HCT116 (cell line): ENCODE measurements around the gene ZNF784. TPM values are rescaled to one million over a fixed set of nuclear protein-coding genes. Genes with fewer than 3 reads are reported as not detected.

ENCODE experiments used
- ATAC-seq: fragments of 200-7000 bp; cut with Tn5 transposase; 2 replicates; pipeline ENCODE4 v1.9.1; 2020; ENCODE audit warnings: mild to moderate bottlenecking, moderate library complexity
- BruUV-seq: library from RNA; stranded (reverse); fragments of 400-500 nt; replicated peaks from 2 replicates; lab custom pipeline; 2021; lab: Mats Ljungman, UMichigan
- CTCF ChIA-PET: fragments of 300-600 bp; sonication (Branson Sonifier 250); formaldehyde crosslinking; loops from one replicate; lab custom pipeline; 2021; ENCODE audit warnings: antibody characterized with exemption; lab: Charles Lee
- POLR2A ChIA-PET: fragments of 300-600, 350-600 bp; sonication (Branson Sonifier 250); formaldehyde crosslinking; loops from one replicate; lab custom pipeline; 2021; ENCODE audit warnings: antibody characterized with exemption; lab: Charles Lee
- RAD21 ChIA-PET, 2 experiments: fragments of 300-600 bp; sonication (Branson Sonifier 250); formaldehyde crosslinking; loops; one replicate each; lab custom pipeline; 2023; ENCODE audit warnings: low total read pairs in 2 of 2; ENCODE audit not compliant: uncharacterized antibody in 2 of 2, unreplicated experiment in 2 of 2, low non-redundant PET in 1 of 2; lab: Charles Lee
- DNase-seq: peaks from one replicate; pipeline ENCODE4 v3.0.0-alpha.2; 2010; ENCODE audit warnings: low read depth, low spot score
- H2AFZ ChIP-seq: fragments of 200-600 bp; shearing (Covaris generic), sonication (generic); 2 replicates; pipeline ENCODE4 v1.6.1; 2017; ENCODE audit warnings: low read depth, mixed run types, mixed read lengths, antibody characterized with exemption, low read length; ENCODE audit not compliant: poor library complexity, severe bottlenecking
- H3K27ac ChIP-seq: 2 replicates; pipeline ENCODE4 v1.5.1; 2012; ENCODE audit warnings: low read depth, low read length
- H3K27me3 ChIP-seq: fragments of 200-600 bp; sonication (generic); 2 replicates; pipeline ENCODE4 v1.6.1; 2016; ENCODE audit warnings: mixed run types, low read length, mixed read lengths; ENCODE audit not compliant: insufficient read depth
- H3K36me3 ChIP-seq, 2 experiments: fragments of 200-500 bp in 1 of 2; fragments of 200-600 bp in 1 of 2; sonication (Bioruptor generic) in 1 of 2; sonication (generic) in 1 of 2; 2 replicates each; pipeline versions ENCODE4 v1.5.1 to v1.6.1; 2014 to 2016; ENCODE audit warnings: low read length in 2 of 2, inconsistent platforms in 1 of 2, mixed read lengths in 1 of 2, mixed run types in 1 of 2; ENCODE audit not compliant: insufficient read depth in 2 of 2, control insufficient read depth in 1 of 2
- H3K4me1 ChIP-seq, 2 experiments: fragments of 200-600 bp in 1 of 2; sonication (generic) in 1 of 2; 2 replicates each; pipeline versions ENCODE4 v1.5.1 to v1.6.1; 2012 to 2017; ENCODE audit warnings: low read length in 2 of 2, inconsistent platforms in 1 of 2, mild to moderate bottlenecking in 1 of 2, mixed read lengths in 1 of 2, mixed run types in 1 of 2, moderate library complexity in 1 of 2; ENCODE audit not compliant: insufficient read depth in 2 of 2, control insufficient read depth in 1 of 2
- H3K4me2 ChIP-seq: fragments of 200-600 bp; sonication (generic); 2 replicates; pipeline ENCODE4 v1.6.1; 2017; ENCODE audit warnings: mixed run types, low read length, mixed read lengths
- H3K4me3 ChIP-seq, 2 experiments: fragments of 200-600 bp in 1 of 2; sonication (generic) in 1 of 2; replicated peaks in 1 of 2; 2 replicates each; pipeline ENCODE4 v1.5.1; 2011 to 2016; ENCODE audit warnings: low read length in 2 of 2, control low read depth in 1 of 2, low read depth in 1 of 2, mild to moderate bottlenecking in 1 of 2, mixed read lengths in 1 of 2, mixed run types in 1 of 2
- H3K79me2 ChIP-seq: fragments of 200-600 bp; sonication (generic); 2 replicates; pipeline ENCODE4 v1.6.1; 2017; ENCODE audit warnings: mild to moderate bottlenecking, mixed run types, low read length, moderate library complexity, mixed read lengths; ENCODE audit not compliant: insufficient read depth
- H3K9ac ChIP-seq: fragments of 200-600 bp; sonication (generic); 2 replicates; pipeline ENCODE4 v1.6.1; 2016; ENCODE audit warnings: low read length, mixed read lengths
- H3K9me2 ChIP-seq: fragments of 200-600 bp; sonication (generic), shearing (Covaris generic); 2 replicates; pipeline ENCODE4 v1.6.1; 2017; ENCODE audit warnings: mixed run types, mild to moderate bottlenecking, moderate library complexity; ENCODE audit not compliant: insufficient read depth
- H3K9me3 ChIP-seq, 2 experiments: fragments of 200-500 bp in 1 of 2; fragments of 200-600 bp in 1 of 2; sonication (Bioruptor generic) in 1 of 2; sonication (generic) in 1 of 2; 2 replicates each; pipeline ENCODE4 v1.6.1; 2014 to 2017; ENCODE audit warnings: low read length in 2 of 2, mixed read lengths in 2 of 2, inconsistent platforms in 1 of 2, low read depth in 1 of 2, mild to moderate bottlenecking in 1 of 2, mixed run types in 1 of 2, moderate library complexity in 1 of 2; ENCODE audit not compliant: control insufficient read depth in 1 of 2, insufficient read depth in 1 of 2
- H4K20me1 ChIP-seq: fragments of 200-600 bp; sonication (generic), shearing (Covaris generic); 2 replicates; pipeline ENCODE4 v1.6.1; 2017; ENCODE audit warnings: mixed run types, mild to moderate bottlenecking, moderate library complexity; ENCODE audit not compliant: insufficient read depth
- CBX3 ChIP-seq: IDR thresholded peaks from 2 replicates; pipeline ENCODE4 v1.6.1; 2012; ENCODE audit warnings: low read depth
- CTCF ChIP-seq, 3 experiments: fragments of 200-600 bp in 1 of 3; sonication (generic) in 1 of 3; IDR thresholded peaks in 2 of 3; conservative IDR thresholded peaks in 1 of 3; 2 replicates each; pipeline ENCODE4 v1.5.1; 2012 to 2017; ENCODE audit warnings: low read depth in 2 of 3, low read length in 2 of 3, antibody characterized with exemption in 1 of 3, borderline replicate concordance in 1 of 3, control low read depth in 1 of 3, mild to moderate bottlenecking in 1 of 3, mixed read lengths in 1 of 3, mixed run types in 1 of 3, moderate library complexity in 1 of 3; ENCODE audit not compliant: insufficient read depth in 1 of 3
- EZH2 ChIP-seq: fragments of 200-600 bp; sonication (generic); IDR thresholded peaks from 2 replicates; pipeline ENCODE4 v1.6.1; 2017; ENCODE audit warnings: antibody characterized with exemption, mixed run types
- FOSL1 ChIP-seq: IDR thresholded peaks from 2 replicates; pipeline ENCODE4 v1.6.1; 2012; ENCODE audit warnings: low read depth
- POLR2AphosphoS5 ChIP-seq: IDR thresholded peaks from 2 replicates; pipeline ENCODE4 v1.6.1; 2011; ENCODE audit warnings: mild to moderate bottlenecking, low read depth, low read length, moderate library complexity
- RAD21 ChIP-seq: IDR thresholded peaks from 2 replicates; pipeline ENCODE4 v1.6.1; 2012; ENCODE audit warnings: low read depth, mild to moderate bottlenecking
- SIN3A ChIP-seq: IDR thresholded peaks from 2 replicates; pipeline ENCODE4 v1.6.1; 2012; ENCODE audit warnings: low read depth
- SP1 ChIP-seq: IDR thresholded peaks from 2 replicates; pipeline ENCODE4 v1.6.1; 2012; ENCODE audit warnings: low read depth
- YY1 ChIP-seq: IDR thresholded peaks from 2 replicates; pipeline ENCODE4 v1.6.1; 2011; ENCODE audit warnings: low read length, low read depth, moderate library complexity, mild to moderate bottlenecking; ENCODE audit not compliant: insufficient replicate concordance; ENCODE audit errors: extremely low read depth
- ZFX ChIP-seq: fragments of 450-650 bp; IDR thresholded peaks from 2 replicates; pipeline ENCODE4 v1.6.1; 2017
- ZNF274 ChIP-seq: fragments of 200-500 bp; sonication (Bioruptor generic); IDR thresholded peaks from 2 replicates; pipeline ENCODE4 v1.6.1; 2014; ENCODE audit warnings: mild to moderate bottlenecking, low read depth, low read length, inconsistent platforms
- intact Hi-C: fragments of 100-400 bp; cut with micrococcal nuclease; formaldehyde crosslinking; loops from 2 replicates; pipeline ENCODE4 v1.10.0; 2022
- total RNA-seq: library from RNA; stranded (reverse); gene quantifications from one replicate; pipeline ENCODE4 v1.2.1, GENCODE V29; 2021; ENCODE audit not compliant: unreplicated experiment
- TF ChIP-seq, protein P1 (sequence below): IDR thresholded peaks from 2 replicates; pipeline ENCODE4 v1.6.1; 2011; ENCODE audit warnings: mild to moderate bottlenecking, low read length, moderate library complexity; ENCODE audit not compliant: insufficient replicate concordance; ENCODE audit errors: extremely low read depth
- TF ChIP-seq, protein P2 (sequence below): IDR thresholded peaks from 2 replicates; pipeline ENCODE4 v1.6.1; 2012

ZNF784 gene
- total RNA-seq, 1 experiment from 2014 or later, result 5.3 TPM

DNA sequence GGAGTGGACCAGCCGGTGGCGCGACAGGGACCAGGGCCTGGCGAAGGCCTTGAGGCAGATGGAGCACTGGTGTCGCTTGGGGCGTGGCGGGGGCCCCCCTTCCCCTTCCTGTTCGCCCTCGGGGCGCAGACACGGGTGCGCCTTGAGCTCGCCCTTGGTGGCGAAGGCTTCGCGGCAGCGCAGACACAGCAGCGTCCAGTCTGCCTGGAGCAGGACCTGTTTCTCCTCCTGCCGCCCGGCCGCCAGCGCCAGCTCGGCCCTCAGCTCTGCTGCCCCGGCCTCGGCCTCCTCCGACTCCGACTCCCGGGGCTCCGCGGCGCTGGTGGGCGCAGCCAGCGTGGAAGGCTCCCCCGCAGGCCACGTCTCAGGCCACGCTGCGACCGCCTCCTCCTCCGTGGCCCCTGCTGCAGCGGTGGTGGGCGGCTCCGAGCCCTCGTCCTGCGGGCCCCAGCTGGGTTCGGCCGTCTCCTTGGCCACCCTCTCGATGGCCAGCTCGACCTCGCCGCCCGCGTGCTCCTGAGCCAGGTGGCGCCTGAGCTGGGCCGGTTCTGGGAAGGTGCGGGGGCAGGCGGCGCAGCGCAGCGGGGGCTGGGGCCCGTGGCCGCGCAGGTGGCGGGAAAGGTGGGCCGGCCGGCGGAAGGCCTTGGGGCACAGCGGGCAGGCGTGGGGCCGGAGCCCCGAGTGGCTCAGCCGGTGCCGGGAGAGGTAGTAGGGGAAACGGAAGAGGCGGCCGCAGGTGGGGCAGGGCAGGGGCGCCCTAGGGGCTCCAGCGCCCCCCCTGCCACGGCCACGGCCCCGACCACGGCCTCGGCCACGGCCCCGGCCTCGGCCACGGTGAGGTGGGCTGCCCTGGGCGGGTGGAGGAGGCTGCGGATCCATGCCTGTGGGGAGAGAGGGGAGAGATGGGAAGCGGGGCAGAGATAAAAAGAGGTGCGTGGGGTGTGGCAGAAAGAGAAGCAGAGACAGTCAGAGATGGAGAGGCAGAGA, 45.3 kb downstream of the ZNF784 start:
- H3K9me3 ChIP-seq, result no peaks in the 10 kb centered on the region
- no TSS peak for BruUV-seq
- intact Hi-C loops, result no loop called here
- no peaks in the 10 kb centered on the region for H3K27me3 ChIP-seq
- H3K9me2 ChIP-seq, result no peaks in the 10 kb centered on the region
- H3K4me1 ChIP-seq, result peaks cover 7 to 14% of the 10 kb centered on the region in 2 experiments; a peak in 3 of 4 replicates
- peak overlapping the region; percentile 78 for H3K27ac ChIP-seq
- peak overlapping the region; percentile 84 for H3K4me2 ChIP-seq
- ChIA-PET POLR2A (no interaction called here), CTCF (no interaction called here), RAD21 (no interaction called here)
- no peak for TF ChIP-seq FOSL1
- TF ChIP-seq CTCF (IDR thresholded peaks at IDR 0.05 in 2 of 3, conservative IDR thresholded peaks at IDR 0.05 in 1 of 3; ENCODE audit: borderline replicate concordance in 1 of 3, insufficient read depth in 1 of 3, low read depth in 2 of 3, low read length in 2 of 3), result no peak
- TF ChIP-seq, protein P1, sequence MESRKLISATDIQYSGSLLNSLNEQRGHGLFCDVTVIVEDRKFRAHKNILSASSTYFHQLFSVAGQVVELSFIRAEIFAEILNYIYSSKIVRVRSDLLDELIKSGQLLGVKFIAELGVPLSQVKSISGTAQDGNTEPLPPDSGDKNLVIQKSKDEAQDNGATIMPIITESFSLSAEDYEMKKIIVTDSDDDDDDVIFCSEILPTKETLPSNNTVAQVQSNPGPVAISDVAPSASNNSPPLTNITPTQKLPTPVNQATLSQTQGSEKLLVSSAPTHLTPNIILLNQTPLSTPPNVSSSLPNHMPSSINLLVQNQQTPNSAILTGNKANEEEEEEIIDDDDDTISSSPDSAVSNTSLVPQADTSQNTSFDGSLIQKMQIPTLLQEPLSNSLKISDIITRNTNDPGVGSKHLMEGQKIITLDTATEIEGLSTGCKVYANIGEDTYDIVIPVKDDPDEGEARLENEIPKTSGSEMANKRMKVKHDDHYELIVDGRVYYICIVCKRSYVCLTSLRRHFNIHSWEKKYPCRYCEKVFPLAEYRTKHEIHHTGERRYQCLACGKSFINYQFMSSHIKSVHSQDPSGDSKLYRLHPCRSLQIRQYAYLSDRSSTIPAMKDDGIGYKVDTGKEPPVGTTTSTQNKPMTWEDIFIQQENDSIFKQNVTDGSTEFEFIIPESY, result no peak
- TF ChIP-seq SIN3A, result no peak
- TF ChIP-seq POLR2AphosphoS5, result no peak
- TF ChIP-seq YY1, result no peak
- TF ChIP-seq SP1, result no peak
- no peak for TF ChIP-seq ZFX
- TF ChIP-seq RAD21, result no peak
- no peak for TF ChIP-seq CBX3
- TF ChIP-seq EZH2, result no peak
- no peak for TF ChIP-seq ZNF274
- TF ChIP-seq, protein P2, sequence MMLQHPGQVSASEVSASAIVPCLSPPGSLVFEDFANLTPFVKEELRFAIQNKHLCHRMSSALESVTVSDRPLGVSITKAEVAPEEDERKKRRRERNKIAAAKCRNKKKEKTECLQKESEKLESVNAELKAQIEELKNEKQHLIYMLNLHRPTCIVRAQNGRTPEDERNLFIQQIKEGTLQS, result no peak
- TF ChIP-seq, all 23 proteins: peak for 0
- no peak overlapping the region for H2AFZ ChIP-seq
- H3K79me2 ChIP-seq, result peaks cover 16% of the 10 kb centered on the region
- H3K4me3 ChIP-seq, result peak overlapping the region; percentile 92 to 94
- no peaks in the 10 kb centered on the region; a peak in 2 of 4 replicates for H3K36me3 ChIP-seq
- ATAC-seq (no peak), DNase-seq (no peak)
- H3K9ac ChIP-seq, result peak overlapping the region; percentile 86
- no peaks in the 10 kb centered on the region for H4K20me1 ChIP-seq
